Choroid plexus epithelial cell (primary cell): ENCODE measurements around the gene ELFN1.

ENCODE experiments used
- DNase-seq: peaks from one replicate; pipeline ENCODE4 v3.0.0-alpha.2; 2010; ENCODE audit warnings: low read depth
- H3K4me3 ChIP-seq: 2 replicates; pipeline ENCODE4 v1.5.1; 2011; ENCODE audit warnings: low read depth, mild to moderate bottlenecking, control low read depth, low read length, moderate library complexity
- TF ChIP-seq, protein P1 (sequence below): conservative IDR thresholded peaks from 2 replicates; pipeline ENCODE4 v1.5.1; 2011; ENCODE audit warnings: low read depth, mild to moderate bottlenecking, control low read depth, inconsistent platforms, low read length, moderate library complexity

Gene ELFN1

DNA sequence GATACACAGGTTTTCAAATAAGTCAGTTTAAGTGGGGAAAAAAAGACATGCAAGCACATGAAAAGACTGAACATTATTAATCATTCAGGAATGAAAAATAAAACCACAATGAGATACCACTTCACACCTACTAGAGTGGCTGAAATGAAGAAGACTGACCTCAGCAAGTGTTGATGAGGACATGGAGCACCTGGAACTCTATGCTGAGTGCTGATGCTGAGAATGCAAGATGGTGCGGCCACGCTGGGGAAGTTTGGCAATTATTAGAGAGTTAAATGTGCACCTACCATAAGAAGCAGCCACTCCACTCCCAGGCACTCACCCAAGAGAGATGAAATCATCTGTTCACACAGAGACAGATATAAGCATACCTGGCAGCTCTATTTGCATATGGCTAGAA lies 32.9 kb upstream of the ELFN1 start:
- TF ChIP-seq, protein P1, sequence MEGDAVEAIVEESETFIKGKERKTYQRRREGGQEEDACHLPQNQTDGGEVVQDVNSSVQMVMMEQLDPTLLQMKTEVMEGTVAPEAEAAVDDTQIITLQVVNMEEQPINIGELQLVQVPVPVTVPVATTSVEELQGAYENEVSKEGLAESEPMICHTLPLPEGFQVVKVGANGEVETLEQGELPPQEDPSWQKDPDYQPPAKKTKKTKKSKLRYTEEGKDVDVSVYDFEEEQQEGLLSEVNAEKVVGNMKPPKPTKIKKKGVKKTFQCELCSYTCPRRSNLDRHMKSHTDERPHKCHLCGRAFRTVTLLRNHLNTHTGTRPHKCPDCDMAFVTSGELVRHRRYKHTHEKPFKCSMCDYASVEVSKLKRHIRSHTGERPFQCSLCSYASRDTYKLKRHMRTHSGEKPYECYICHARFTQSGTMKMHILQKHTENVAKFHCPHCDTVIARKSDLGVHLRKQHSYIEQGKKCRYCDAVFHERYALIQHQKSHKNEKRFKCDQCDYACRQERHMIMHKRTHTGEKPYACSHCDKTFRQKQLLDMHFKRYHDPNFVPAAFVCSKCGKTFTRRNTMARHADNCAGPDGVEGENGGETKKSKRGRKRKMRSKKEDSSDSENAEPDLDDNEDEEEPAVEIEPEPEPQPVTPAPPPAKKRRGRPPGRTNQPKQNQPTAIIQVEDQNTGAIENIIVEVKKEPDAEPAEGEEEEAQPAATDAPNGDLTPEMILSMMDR, result no peak
- no peak for DNase-seq
- no peak overlapping the region for H3K4me3 ChIP-seq

DNA sequence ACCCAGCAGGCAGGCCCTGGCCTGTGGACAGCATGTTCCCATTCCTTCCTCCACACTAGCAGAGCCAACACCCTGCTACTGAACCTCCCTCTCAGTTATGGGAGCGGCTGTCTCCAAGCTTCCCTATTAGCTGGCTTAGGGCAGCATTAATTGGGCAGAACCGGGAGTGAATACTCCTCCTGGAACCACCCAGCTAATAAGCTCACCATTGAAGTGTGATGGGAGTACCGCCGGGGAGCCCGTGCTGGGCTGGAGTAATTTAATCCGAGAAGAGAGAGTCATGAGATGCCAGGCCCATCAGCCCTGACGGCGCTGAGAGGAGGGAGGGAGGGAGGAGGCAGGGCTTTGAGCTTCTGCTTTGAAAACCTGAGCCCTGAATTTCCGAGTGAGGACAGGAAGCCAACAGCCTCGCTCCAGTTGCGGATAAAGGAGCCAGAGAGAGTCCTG lies 31.8 kb upstream of the ELFN1 start:
- H3K4me3 ChIP-seq, result no peak overlapping the region
- TF ChIP-seq, protein P1, result no peak
- DNase-seq, result peak; percentile 37

DNA sequence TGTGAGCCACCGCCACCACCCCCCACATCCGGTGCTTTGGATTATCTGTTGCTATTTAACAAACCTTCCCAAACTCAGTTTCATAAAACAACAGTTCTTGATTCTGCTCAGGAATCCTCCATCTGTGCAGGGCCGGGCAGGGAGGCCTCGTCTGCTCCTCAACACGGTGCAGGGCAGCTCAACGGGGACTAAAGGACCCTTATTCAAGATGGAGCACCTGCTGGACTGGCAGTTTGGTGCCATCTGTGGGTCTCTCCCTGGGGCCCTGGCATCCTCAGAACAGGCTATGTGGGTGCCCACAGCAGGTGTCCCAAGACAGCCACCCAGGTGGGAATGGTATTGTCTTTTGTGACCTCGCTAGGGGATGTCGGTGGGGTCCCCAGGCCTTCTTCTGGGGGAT lies 31.0 kb upstream of the ELFN1 start:
- H3K4me3 ChIP-seq, result no peak overlapping the region
- DNase-seq, result no peak
- TF ChIP-seq, protein P1, result no peak

DNA sequence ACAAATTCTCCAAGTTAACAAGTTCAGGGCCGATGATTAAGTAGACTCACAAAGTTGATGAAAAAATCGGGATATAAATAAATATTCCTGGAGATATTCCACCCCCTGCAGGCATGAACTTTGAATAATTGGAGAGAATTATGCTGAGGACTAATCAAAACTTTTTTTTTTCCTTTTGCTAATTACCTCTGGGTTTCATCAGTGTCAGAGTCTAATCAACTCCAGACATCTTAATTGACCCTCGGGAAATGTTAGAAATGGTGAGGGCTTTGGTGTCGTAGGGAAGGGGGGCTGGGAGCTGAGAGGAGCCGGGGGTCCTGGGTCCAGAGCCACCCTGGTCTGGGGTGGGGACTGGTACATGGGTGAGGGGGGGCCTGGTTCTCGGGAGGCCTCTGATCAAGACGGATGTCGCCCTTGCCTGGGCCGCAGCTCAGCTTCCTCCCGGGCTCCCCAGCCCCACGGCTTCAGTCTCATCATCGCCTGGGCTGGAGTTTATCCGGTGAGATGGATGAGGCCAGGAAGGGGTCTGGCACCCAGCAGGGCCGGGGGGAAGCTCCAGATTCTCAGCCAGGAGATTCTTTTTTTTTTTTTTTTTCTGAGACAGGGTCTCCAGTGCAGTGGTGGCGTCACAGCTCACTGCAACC lies 30.4 kb upstream of the ELFN1 start:
- no peak overlapping the region for H3K4me3 ChIP-seq
- DNase-seq, result no peak
- TF ChIP-seq, protein P1, result no peak

DNA sequence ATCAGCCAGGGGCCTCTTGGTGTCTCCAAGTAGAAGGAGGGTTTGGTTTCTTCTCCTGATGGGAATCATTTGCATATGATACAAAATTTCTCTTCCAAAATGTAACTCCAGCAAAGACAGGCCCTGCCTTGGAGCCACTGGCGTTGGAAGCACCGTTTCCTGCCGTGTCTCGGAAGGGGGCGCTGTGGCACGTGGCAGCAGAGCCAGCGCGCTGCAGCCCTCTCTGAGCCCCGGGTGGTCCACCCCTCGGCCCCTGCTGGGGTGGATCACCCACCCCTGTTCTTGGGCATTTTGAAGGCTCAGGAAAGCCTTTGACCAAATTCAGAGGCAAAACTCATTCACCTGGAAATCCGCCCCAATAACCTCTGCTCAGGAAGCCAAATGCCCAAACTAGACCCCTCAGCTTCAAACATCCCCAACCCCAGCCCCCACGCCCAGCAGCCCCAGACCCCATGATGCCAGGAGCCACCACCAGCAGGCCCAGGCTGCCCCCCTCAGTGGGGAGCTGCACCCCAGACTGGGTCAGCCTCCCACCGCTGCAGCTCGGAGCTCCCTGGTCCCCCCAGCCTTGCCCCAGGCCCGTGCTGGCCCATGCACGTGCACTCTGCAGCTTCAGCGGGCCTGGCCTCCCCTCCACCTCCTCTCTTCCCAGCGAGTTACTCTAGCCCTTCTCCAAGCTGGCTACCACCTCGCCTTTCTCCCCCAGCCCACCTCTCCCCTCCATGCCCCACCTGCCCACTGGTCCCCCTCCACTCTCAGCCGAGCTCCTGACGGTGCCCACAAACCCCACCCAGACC lies 29.5 kb upstream of the ELFN1 start:
- TF ChIP-seq, protein P1, result no peak
- no peak for DNase-seq

DNA sequence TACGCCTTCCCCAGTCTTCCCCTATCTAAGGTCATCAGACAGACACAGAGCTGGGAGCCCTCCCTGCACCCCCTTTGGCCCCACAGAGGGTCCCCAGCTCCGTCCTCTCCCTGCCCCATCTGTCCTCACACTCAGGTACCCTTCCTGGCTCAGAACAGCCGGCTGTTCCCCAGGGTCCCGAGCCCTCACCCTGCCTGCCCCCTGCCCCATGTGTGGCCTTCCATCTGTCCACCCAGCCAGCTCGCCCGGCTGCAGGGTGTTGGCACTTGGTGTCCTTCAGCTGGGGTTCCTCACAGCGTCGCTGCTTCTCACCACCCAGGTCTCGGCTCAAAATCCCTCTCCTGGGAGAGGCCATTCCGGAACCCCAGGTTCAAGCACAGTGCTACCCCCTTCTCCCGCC lies 28.9 kb upstream of the ELFN1 start:
- TF ChIP-seq, protein P1, result no peak
- no peak overlapping the region for H3K4me3 ChIP-seq
- no peak for DNase-seq

More for the DNA sequence above, 29.5 kb upstream of the ELFN1 start:
- no peak overlapping the region for H3K4me3 ChIP-seq

DNA sequence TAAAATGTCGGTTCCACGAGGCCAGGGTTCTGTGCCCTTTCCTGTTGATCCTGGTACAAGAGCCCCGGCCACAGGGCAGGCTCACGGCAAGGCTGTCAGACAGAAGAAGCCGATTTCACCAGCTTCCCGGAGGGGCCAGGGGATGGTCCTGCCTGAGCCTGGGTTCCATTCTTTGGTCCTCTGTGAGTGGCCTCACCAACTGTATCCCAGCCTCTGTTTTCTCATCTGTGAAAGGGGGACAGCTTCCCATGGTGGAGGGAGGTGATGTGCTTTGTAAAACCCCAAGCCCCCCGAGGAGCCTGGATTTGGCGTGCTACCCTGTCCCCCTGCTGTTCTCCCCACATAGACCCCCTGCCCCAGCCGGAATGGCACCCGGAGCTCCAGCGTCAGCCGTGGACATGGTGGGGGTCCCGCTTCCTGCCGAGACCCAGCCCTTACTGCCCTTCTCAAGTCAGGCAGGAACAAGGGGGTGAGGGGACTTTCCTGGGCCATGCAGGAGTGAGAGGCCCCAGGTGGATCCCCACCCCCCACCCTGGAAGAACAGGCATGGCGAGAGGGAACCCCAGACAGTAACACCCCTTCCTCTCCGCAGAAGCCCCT lies 28.3 kb upstream of the ELFN1 start:
- TF ChIP-seq, protein P1, result no peak

More for the DNA sequence above, 28.3 kb upstream of the ELFN1 start:
- no peak overlapping the region for H3K4me3 ChIP-seq
- no peak for DNase-seq
